OCI-LY1 (cell line): ENCODE results near the gene CCDC47.

Source experiments
- H2AFZ ChIP-seq: fragments of 200-600 bp; sonication (generic), shearing (Covaris generic); 2 replicates; pipeline ENCODE4 v1.6.0; 2014; ENCODE audit warnings: antibody characterized with exemption, mild to moderate bottlenecking, low read length
- H3F3A ChIP-seq: fragments of 200-600 bp; sonication (generic), shearing (Covaris generic); 2 replicates; pipeline ENCODE4 v1.6.0; 2014; ENCODE audit warnings: mild to moderate bottlenecking, antibody characterized with exemption, low read length, moderate library complexity; ENCODE audit not compliant: insufficient read depth
- H3K27ac ChIP-seq: fragments of 200-600 bp; sonication (generic); 2 replicates; pipeline ENCODE4 v1.5.1; 2014; ENCODE audit warnings: low read length, mixed run types, mild to moderate bottlenecking, low read depth; ENCODE audit not compliant: poor library complexity, severe bottlenecking
- H3K27me3 ChIP-seq: fragments of 200-600 bp; sonication (generic); 2 replicates; pipeline ENCODE4 v1.6.0; 2014; ENCODE audit warnings: antibody characterized with exemption, mild to moderate bottlenecking, low read length, moderate library complexity; ENCODE audit not compliant: insufficient read depth
- H3K36me3 ChIP-seq: fragments of 200-600 bp; sonication (generic); 2 replicates; pipeline ENCODE4 v1.6.1; 2014; ENCODE audit warnings: mild to moderate bottlenecking, antibody characterized with exemption, low read length, moderate library complexity, mixed read lengths; ENCODE audit not compliant: insufficient read depth
- H3K4me1 ChIP-seq: fragments of 200-600 bp; sonication (generic); 2 replicates; pipeline ENCODE4 v1.5.1; 2014; ENCODE audit warnings: mild to moderate bottlenecking, low read length, moderate library complexity; ENCODE audit not compliant: insufficient read depth, severe bottlenecking
- H3K4me2 ChIP-seq: fragments of 200-600 bp; sonication (generic), shearing (Covaris generic); 2 replicates; pipeline ENCODE4 v1.6.1; 2014; ENCODE audit warnings: low read length
- H3K4me3 ChIP-seq: fragments of 200-600 bp; sonication (generic); 2 replicates; pipeline ENCODE4 v1.5.1; 2014; ENCODE audit warnings: low read length, low read depth, mild to moderate bottlenecking, mixed read lengths; ENCODE audit not compliant: poor library complexity, severe bottlenecking
- H3K79me2 ChIP-seq: fragments of 200-600 bp; shearing (Covaris generic); 2 replicates; pipeline ENCODE4 v1.6.1; 2016; ENCODE audit warnings: mixed run types, low read length, mixed read lengths; ENCODE audit not compliant: insufficient read depth
- H3K9ac ChIP-seq: fragments of 200-600 bp; sonication (generic), shearing (Covaris generic); 2 replicates; pipeline ENCODE4 v1.6.1; 2014; ENCODE audit warnings: mild to moderate bottlenecking, low read length, mixed read lengths
- H3K9me2 ChIP-seq: fragments of 200-600 bp; sonication (generic), shearing (Covaris generic); 2 replicates; pipeline ENCODE4 v1.6.1; 2014; ENCODE audit warnings: low read depth, mild to moderate bottlenecking, low read length, mixed read lengths
- H3K9me3 ChIP-seq: fragments of 200-600 bp; shearing (Covaris generic); 2 replicates; pipeline ENCODE4 v1.6.1; 2014; ENCODE audit warnings: low read length, mixed read lengths
- H4K20me1 ChIP-seq: fragments of 200-600 bp; sonication (generic), shearing (Covaris generic); 2 replicates; pipeline ENCODE4 v1.6.0; 2016; ENCODE audit warnings: mild to moderate bottlenecking, low read length; ENCODE audit not compliant: insufficient read depth
- EZH2 ChIP-seq: fragments of 200-600 bp; sonication (generic), shearing (Covaris generic); IDR thresholded peaks from 2 replicates; pipeline ENCODE4 v1.8.0; 2017; ENCODE audit warnings: borderline replicate concordance, mixed run types, mild to moderate bottlenecking, antibody characterized with exemption, low read length, moderate library complexity, mixed read lengths
- TF ChIP-seq, protein P1 (sequence below): fragments of 200-600 bp; sonication (generic), shearing (Covaris generic); IDR thresholded peaks from 2 replicates; pipeline ENCODE4 v1.5.1; 2017; ENCODE audit warnings: mild to moderate bottlenecking, antibody characterized with exemption, low read length, moderate library complexity, mixed read lengths

CCDC47 gene

GRCh38 chr17:63716426-63716825 is 57.0 kb downstream of the CCDC47 start:
- H3K27ac ChIP-seq, result no peak overlapping the region
- no peak overlapping the region for H3K9ac ChIP-seq
- H2AFZ ChIP-seq, result no peak overlapping the region
- H3K4me2 ChIP-seq, result no peak overlapping the region
- no peaks in the 10 kb centered on the region for H3K4me1 ChIP-seq
- no peaks in the 10 kb centered on the region for H4K20me1 ChIP-seq
- H3K36me3 ChIP-seq, result peaks cover 22% of the 10 kb centered on the region; the same call in 1 of the 2 replicates
- no peaks in the 10 kb centered on the region for H3K9me3 ChIP-seq
- TF ChIP-seq, protein P1, sequence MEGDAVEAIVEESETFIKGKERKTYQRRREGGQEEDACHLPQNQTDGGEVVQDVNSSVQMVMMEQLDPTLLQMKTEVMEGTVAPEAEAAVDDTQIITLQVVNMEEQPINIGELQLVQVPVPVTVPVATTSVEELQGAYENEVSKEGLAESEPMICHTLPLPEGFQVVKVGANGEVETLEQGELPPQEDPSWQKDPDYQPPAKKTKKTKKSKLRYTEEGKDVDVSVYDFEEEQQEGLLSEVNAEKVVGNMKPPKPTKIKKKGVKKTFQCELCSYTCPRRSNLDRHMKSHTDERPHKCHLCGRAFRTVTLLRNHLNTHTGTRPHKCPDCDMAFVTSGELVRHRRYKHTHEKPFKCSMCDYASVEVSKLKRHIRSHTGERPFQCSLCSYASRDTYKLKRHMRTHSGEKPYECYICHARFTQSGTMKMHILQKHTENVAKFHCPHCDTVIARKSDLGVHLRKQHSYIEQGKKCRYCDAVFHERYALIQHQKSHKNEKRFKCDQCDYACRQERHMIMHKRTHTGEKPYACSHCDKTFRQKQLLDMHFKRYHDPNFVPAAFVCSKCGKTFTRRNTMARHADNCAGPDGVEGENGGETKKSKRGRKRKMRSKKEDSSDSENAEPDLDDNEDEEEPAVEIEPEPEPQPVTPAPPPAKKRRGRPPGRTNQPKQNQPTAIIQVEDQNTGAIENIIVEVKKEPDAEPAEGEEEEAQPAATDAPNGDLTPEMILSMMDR, result no peak
- no peak for TF ChIP-seq EZH2
- no peak overlapping the region for H3K4me3 ChIP-seq
- no peaks in the 10 kb centered on the region for H3F3A ChIP-seq
- no peaks in the 10 kb centered on the region for H3K27me3 ChIP-seq
- H3K9me2 ChIP-seq, result no peaks in the 10 kb centered on the region
- H3K79me2 ChIP-seq, result no peaks in the 10 kb centered on the region

- H3K9me2 ChIP-seq, result no peaks in the 10 kb centered on the region
Measured at GRCh38 chr17:63714550-63715277, 58.7 kb downstream of the CCDC47 start.

DNA sequence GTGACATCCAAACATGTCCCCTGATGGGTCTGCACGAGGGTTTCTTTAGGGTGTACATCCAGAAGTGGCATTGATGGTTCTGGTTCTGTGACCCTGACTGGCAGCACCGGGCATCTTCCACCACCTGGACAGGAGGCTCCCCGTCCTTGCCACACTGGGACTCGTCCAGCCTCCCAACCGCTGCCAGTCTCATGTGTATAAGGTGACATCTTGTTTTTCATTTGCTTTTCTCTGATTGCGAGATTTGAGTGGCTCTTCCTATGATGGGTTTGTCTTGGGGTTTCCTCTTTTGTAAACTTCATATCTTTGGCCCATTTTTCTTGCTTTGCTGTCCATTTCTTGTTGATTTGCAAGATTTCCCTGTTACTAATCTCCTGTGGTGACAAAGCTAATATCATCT is 64.3 kb downstream of the CCDC47 start:
- no peaks in the 10 kb centered on the region for H3K27me3 ChIP-seq
- H3K27ac ChIP-seq, result no peak overlapping the region
- TF ChIP-seq, protein P1, result no peak
- no peak for TF ChIP-seq EZH2
- H3K9me2 ChIP-seq, result no peaks in the 10 kb centered on the region
- peaks cover 66% of the 10 kb centered on the region; the same call in 1 of the 2 replicates for H3K36me3 ChIP-seq
- no peaks in the 10 kb centered on the region for H4K20me1 ChIP-seq
- H3K4me2 ChIP-seq, result no peak overlapping the region
- no peak overlapping the region for H2AFZ ChIP-seq
- no peaks in the 10 kb centered on the region for H3K79me2 ChIP-seq
- no peak overlapping the region for H3K4me3 ChIP-seq
- H3F3A ChIP-seq, result no peaks in the 10 kb centered on the region
- H3K9me3 ChIP-seq, result no peaks in the 10 kb centered on the region
- H3K9ac ChIP-seq, result no peak overlapping the region
- H3K4me1 ChIP-seq, result peaks cover 24% of the 10 kb centered on the region

More at GRCh38 chr17:63714550-63715277, 58.7 kb downstream of the CCDC47 start:
- Histone ChIP-seq H2AFZ (no peak overlapping the region), H3K9me3 (no peaks in the 10 kb centered on the region), H3F3A (no peaks in the 10 kb centered on the region), H3K4me1 (no peaks in the 10 kb centered on the region), H3K36me3 (peaks cover 30% of the 10 kb centered on the region; the same call in 1 of the 2 replicates), H4K20me1 (no peaks in the 10 kb centered on the region), H3K27me3 (no peaks in the 10 kb centered on the region), H3K4me3 (no peak overlapping the region), H3K79me2 (no peaks in the 10 kb centered on the region), H3K27ac (no peak overlapping the region), H3K4me2 (no peak overlapping the region), H3K9ac (no peak overlapping the region)
- TF ChIP-seq, protein P1, result no peak
- TF ChIP-seq EZH2, result no peak
